ENCODE measurements around the gene CYP1A2.

Gene CYP1A2

DNA sequence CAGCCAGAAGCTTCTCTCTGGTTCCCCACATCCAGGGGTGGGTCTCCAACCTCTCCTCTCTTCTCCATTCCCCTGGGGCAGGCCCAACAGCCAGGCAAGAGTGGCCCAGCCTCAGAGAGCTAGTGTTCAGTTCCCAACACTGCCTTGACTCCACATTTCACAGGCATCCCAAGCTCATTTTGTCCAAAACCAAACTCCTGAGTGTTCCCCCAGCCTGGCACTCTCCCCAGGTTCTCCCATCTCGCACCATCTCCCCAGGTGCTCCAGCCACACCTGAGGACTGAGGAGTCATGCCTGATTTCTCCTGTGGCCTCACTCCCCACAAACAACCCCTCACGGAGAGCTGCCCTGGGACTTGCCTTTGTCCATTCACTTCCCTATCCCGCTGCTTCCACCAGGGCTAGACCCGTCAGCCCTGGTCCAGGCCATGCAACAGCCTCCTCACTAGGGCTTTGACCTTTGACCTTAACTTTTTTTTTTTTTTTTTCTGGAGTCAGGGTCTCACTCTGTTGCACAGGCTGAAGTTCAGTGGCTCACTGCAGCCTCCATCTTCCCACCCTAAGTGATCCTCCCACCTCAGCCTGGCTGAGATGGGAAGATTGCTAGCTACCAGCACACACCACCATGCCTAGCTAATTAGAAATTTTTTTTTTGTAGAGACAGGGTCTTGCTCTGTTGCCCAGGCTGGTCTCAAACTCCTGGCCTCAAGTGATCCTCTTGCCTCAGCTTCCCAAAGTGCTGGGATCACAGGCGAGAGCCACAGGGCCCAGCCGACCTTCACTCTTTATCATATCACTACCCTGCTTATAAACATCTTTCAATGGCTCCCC is 29.3 kb downstream of the CYP1A2 start:
- no peak for TF ChIP-seq YY1 (IDR thresholded peaks at IDR 0.05; ENCODE audit: low read depth)
- TF ChIP-seq CREB1 (IDR thresholded peaks at IDR 0.05; ENCODE audit: low read depth): no peak
- no peak for TF ChIP-seq ZBTB7A (IDR thresholded peaks at IDR 0.05; ENCODE audit: low read depth)
- no peak for TF ChIP-seq TEAD4 (IDR thresholded peaks at IDR 0.05)
- TF ChIP-seq CEBPB (IDR thresholded peaks at IDR 0.05): no peak
- TF ChIP-seq FOXM1 (IDR thresholded peaks at IDR 0.05; ENCODE audit: borderline replicate concordance, low read depth): no peak
- TF ChIP-seq TCF12 (IDR thresholded peaks at IDR 0.05; ENCODE audit: low read depth): no peak
- no peak for TF ChIP-seq EP300 (IDR thresholded peaks at IDR 0.05; ENCODE audit: borderline replicate concordance)
- TF ChIP-seq NFIC (IDR thresholded peaks at IDR 0.05): no peak
- TF ChIP-seq TAF1 (IDR thresholded peaks at IDR 0.05; ENCODE audit: low read depth): no peak
- TF ChIP-seq, protein P1, sequence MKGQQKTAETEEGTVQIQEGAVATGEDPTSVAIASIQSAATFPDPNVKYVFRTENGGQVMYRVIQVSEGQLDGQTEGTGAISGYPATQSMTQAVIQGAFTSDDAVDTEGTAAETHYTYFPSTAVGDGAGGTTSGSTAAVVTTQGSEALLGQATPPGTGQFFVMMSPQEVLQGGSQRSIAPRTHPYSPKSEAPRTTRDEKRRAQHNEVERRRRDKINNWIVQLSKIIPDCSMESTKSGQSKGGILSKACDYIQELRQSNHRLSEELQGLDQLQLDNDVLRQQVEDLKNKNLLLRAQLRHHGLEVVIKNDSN (IDR thresholded peaks at IDR 0.05): no peak
- TF ChIP-seq, protein P2, sequence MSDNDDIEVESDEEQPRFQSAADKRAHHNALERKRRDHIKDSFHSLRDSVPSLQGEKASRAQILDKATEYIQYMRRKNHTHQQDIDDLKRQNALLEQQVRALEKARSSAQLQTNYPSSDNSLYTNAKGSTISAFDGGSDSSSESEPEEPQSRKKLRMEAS (IDR thresholded peaks at IDR 0.05): no peak
- TF ChIP-seq RAD21 (IDR thresholded peaks at IDR 0.05; ENCODE audit: low read depth): no peak
- TF ChIP-seq, protein P3, sequence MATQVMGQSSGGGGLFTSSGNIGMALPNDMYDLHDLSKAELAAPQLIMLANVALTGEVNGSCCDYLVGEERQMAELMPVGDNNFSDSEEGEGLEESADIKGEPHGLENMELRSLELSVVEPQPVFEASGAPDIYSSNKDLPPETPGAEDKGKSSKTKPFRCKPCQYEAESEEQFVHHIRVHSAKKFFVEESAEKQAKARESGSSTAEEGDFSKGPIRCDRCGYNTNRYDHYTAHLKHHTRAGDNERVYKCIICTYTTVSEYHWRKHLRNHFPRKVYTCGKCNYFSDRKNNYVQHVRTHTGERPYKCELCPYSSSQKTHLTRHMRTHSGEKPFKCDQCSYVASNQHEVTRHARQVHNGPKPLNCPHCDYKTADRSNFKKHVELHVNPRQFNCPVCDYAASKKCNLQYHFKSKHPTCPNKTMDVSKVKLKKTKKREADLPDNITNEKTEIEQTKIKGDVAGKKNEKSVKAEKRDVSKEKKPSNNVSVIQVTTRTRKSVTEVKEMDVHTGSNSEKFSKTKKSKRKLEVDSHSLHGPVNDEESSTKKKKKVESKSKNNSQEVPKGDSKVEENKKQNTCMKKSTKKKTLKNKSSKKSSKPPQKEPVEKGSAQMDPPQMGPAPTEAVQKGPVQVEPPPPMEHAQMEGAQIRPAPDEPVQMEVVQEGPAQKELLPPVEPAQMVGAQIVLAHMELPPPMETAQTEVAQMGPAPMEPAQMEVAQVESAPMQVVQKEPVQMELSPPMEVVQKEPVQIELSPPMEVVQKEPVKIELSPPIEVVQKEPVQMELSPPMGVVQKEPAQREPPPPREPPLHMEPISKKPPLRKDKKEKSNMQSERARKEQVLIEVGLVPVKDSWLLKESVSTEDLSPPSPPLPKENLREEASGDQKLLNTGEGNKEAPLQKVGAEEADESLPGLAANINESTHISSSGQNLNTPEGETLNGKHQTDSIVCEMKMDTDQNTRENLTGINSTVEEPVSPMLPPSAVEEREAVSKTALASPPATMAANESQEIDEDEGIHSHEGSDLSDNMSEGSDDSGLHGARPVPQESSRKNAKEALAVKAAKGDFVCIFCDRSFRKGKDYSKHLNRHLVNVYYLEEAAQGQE (IDR thresholded peaks at IDR 0.05; ENCODE audit: low read depth): no peak
- no peak for TF ChIP-seq EGR1 (IDR thresholded peaks at IDR 0.05)

DNA sequence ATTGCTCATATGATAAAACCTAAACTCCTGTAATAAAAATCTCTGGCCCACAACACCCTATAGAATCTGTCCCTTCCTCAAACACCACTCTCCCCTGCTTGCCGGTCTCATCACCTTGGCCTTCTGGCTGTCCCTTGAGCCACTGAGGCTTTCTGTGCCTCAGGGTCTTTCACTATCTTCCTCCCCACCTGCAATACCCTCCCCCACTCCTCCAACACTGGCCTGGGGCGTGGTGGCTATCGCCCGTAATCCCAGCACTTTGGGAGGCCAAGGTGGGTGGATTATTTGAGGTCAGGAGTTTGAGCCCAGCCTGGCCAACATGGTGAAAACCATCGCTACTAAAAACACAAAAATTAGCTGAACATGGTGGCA is 29.9 kb downstream of the CYP1A2 start:
- no peak for TF ChIP-seq EGR1 (IDR thresholded peaks at IDR 0.05)
- no peak for TF ChIP-seq EP300 (IDR thresholded peaks at IDR 0.05; ENCODE audit: borderline replicate concordance)

DNA sequence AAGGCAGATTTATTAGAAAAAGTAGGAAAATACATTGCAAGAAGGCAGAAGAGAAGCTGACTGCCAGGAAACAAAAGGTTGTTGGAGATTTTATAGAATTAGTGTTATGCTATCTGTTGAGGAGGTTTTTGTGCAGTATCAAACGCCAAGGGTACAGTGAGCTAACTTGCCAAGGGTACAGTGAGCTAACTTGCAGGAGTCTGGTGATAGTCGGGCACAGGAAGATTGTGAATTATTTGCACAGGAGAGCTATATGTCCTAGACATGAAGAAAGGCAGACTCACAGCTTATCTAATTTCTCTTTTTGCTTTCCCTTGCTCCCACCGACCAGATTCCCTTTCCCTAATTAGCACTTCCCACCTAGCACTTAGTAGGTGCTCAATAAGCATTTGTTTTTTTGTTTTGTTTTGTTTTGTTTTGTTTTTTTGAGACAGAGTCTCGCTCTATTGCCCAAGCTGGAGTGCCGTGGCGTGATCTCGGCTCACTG is 30.6 kb downstream of the CYP1A2 start:
- TF ChIP-seq, protein P1 (IDR thresholded peaks at IDR 0.05): no peak
- TF ChIP-seq ZBTB7A (IDR thresholded peaks at IDR 0.05; ENCODE audit: low read depth) (no peak), TEAD4 (IDR thresholded peaks at IDR 0.05) (no peak), TCF12 (IDR thresholded peaks at IDR 0.05; ENCODE audit: low read depth) (no peak), FOXM1 (IDR thresholded peaks at IDR 0.05; ENCODE audit: borderline replicate concordance, low read depth) (no peak), YY1 (IDR thresholded peaks at IDR 0.05; ENCODE audit: low read depth) (no peak), EGR1 (IDR thresholded peaks at IDR 0.05) (no peak), EP300 (IDR thresholded peaks at IDR 0.05; ENCODE audit: borderline replicate concordance) (no peak), CEBPB (IDR thresholded peaks at IDR 0.05) (no peak), NFIC (IDR thresholded peaks at IDR 0.05) (no peak), CREB1 (IDR thresholded peaks at IDR 0.05; ENCODE audit: low read depth) (no peak), RAD21 (IDR thresholded peaks at IDR 0.05; ENCODE audit: low read depth) (no peak), TAF1 (IDR thresholded peaks at IDR 0.05; ENCODE audit: low read depth) (no peak)
- TF ChIP-seq, protein P3 (IDR thresholded peaks at IDR 0.05; ENCODE audit: low read depth): no peak
- TF ChIP-seq, protein P2 (IDR thresholded peaks at IDR 0.05): no peak

DNA sequence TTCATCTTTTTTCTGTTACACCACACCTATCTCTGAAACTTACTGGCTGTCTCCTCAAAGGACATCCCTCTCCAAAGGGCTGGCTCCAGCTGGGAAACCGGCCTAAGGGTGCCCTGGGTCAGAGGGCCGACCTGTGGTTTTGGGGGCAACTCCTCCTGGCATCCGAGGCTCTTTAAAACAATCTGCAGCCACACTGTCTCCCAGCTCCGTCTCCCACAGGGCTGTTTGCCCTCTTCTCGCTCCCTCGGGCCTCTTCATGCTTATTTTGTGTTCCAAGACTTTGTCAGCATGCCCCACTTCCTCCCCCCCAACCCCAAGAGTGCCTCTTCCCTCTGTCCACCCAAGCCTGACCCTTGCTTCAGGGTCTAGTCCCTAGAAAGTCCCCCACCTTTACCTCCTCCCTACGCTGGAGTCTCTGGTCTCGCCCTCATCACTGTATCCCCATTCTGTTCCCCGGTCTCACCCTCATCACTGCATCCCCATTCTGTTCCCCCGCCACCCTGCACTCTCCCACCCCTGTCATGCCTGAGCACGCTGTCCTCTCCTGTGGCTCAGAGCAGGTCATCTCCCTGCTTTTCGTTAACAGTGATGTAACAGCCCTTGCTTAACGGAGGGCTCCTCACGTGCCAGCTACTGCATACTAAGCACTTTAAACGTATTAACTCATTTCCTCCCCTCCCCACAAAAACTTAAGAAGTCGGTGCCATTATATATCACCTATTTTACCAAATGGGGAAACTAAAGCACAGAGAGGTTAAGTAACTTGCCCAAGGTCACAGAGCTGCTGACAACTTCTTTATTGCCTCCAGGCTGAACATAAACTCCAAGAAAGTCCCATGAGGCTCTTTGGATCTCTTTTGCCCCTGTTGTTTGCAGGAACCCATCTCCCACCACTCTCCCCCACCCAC is 32.1 kb downstream of the CYP1A2 start:
- TF ChIP-seq TEAD4 (IDR thresholded peaks at IDR 0.05): no peak
- TF ChIP-seq, protein P2 (IDR thresholded peaks at IDR 0.05): no peak
- no peak for TF ChIP-seq ZBTB7A (IDR thresholded peaks at IDR 0.05; ENCODE audit: low read depth)
- TF ChIP-seq, protein P1 (IDR thresholded peaks at IDR 0.05): no peak
- TF ChIP-seq YY1 (IDR thresholded peaks at IDR 0.05; ENCODE audit: low read depth): no peak
- no peak for TF ChIP-seq RAD21 (IDR thresholded peaks at IDR 0.05; ENCODE audit: low read depth)
- no peak for TF ChIP-seq EP300 (IDR thresholded peaks at IDR 0.05; ENCODE audit: borderline replicate concordance)
- TF ChIP-seq, protein P3 (IDR thresholded peaks at IDR 0.05; ENCODE audit: low read depth): no peak
- TF ChIP-seq CREB1 (IDR thresholded peaks at IDR 0.05; ENCODE audit: low read depth): no peak
- TF ChIP-seq EGR1 (IDR thresholded peaks at IDR 0.05): no peak
- TF ChIP-seq NFIC (IDR thresholded peaks at IDR 0.05): no peak
- no peak for TF ChIP-seq CEBPB (IDR thresholded peaks at IDR 0.05)
- TF ChIP-seq TAF1 (IDR thresholded peaks at IDR 0.05; ENCODE audit: low read depth): no peak

Measured in Ishikawa (cell line).